Activated CD8-positive, alpha-beta memory T cell treated with anti-CD3 and anti-CD28 coated beads, Interleukin-2, amount 50 U/mL, for 1 hour (primary cell): ENCODE results near the gene ZNF580.

Source experiments
- DNase-seq: peaks from one replicate; pipeline ENCODE4 v3.0.0-alpha.2; 2020; ENCODE audit errors: extremely low read depth

The ZNF580 gene

GRCh38 chr19:55624109-55625003, 16.4 kb upstream of the ZNF580 start, which contains the start of gene ZNF784:
ZNF784 (minus strand) TSS chr19:55624566; CDS start chr19:55624561, 5 bp downstream.
- DNase-seq: peak; percentile 91

- DNase-seq: no peak
Measured at GRCh38 chr19:55625004-55625326, 15.8 kb upstream of the ZNF580 start.

GRCh38 chr19:55626350-55626749, 14.5 kb upstream of the ZNF580 start:
- no peak for DNase-seq

GRCh38 chr19:55632463-55632834, 8.4 kb upstream of the ZNF580 start:
- DNase-seq: peak; percentile 82

GRCh38 chr19:55633861-55634260, 6.9 kb upstream of the ZNF580 start:
- no peak for DNase-seq

GRCh38 chr19:55635334-55635717, 5.5 kb upstream of the ZNF580 start:
- no peak for DNase-seq

- no peak for DNase-seq
Measured at GRCh38 chr19:55635856-55636440, 4.9 kb upstream of the ZNF580 start.

- DNase-seq: no peak
Measured at GRCh38 chr19:55636723-55637122, 4.1 kb upstream of the ZNF580 start.

GRCh38 chr19:55637534-55637933, 3.3 kb upstream of the ZNF580 start:
- DNase-seq: no peak

- no peak for DNase-seq
Measured at GRCh38 chr19:55638864-55639359, 1.9 kb upstream of the ZNF580 start.

- no peak for DNase-seq
Measured at GRCh38 chr19:55640043-55640576, 692 bp upstream of the ZNF580 start.

- DNase-seq: no peak
Measured at GRCh38 chr19:55641426-55642152, 787 bp downstream of the ZNF580 start.

- DNase-seq: no peak
Measured at GRCh38 chr19:55642153-55643002, 1.6 kb downstream of the ZNF580 start.

- no peak for DNase-seq
Measured at GRCh38 chr19:55643003-55643886, 2.4 kb downstream of the ZNF580 start, which contains the start of gene ZNF581. ZNF581 (plus strand) TSS chr19:55643649; CDS start chr19:55644572, 923 bp downstream.

GRCh38 chr19:55643887-55644176, 3.0 kb downstream of the ZNF580 start:
- DNase-seq: no peak

- no peak for DNase-seq
Measured at GRCh38 chr19:55644191-55644833, 3.5 kb downstream of the ZNF580 start.

GRCh38 chr19:55644842-55645511, 4.2 kb downstream of the ZNF580 start:
- no peak for DNase-seq

- no peak for DNase-seq
Measured at GRCh38 chr19:55645512-55645881, 4.7 kb downstream of the ZNF580 start.
